Measurements from ENCODE around the gene IDH3B. TPM values are rescaled to one million over a fixed set of nuclear protein-coding genes. Genes with fewer than 3 reads are reported as not detected.

Gene IDH3B
- total RNA-seq, 1 donor from 2014 or later, result 136 TPM

DNA sequence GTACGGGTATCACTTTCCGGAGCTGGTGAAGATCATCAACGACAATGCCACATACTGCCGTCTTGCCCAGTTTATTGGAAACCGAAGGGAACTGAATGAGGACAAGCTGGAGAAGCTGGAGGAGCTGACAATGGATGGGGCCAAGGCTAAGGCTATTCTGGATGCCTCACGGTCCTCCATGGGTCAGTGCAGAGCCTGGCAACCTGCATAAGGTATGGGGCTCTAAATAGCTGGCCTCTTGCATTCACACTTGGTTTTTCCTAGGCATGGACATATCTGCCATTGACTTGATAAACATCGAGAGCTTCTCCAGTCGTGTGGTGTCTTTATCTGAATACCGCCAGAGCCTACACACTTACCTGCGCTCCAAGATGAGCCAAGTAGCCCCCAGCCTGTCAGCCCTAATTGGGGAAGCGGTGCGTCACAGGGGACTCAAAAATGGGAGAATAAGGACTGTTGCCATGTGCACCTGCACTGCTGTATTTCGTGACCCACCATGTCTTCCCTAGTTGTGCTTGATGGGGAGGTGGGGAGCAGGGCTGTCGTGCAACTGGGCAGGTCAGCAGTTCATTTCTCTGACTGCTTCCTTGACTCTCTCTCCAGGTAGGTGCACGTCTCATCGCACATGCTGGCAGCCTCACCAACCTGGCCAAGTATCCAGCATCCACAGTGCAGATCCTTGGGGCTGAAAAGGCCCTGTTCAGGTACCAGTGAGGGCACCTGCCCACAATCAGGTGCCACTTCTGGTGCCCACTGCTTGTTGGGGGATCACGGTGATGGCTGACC, 8.5 kb downstream of the IDH3B start:
- H3K27ac Mint-ChIP-seq (ENCODE audit: unreplicated experiment), result no peak overlapping the region
- H3K36me3 Mint-ChIP-seq (ENCODE audit: low read depth, unreplicated experiment), result peaks cover 59% of the 10 kb centered on the region
- H3K4me1 Mint-ChIP-seq (ENCODE audit: unreplicated experiment), result peaks cover 27% of the 10 kb centered on the region
- TF ChIP-seq, protein P1, sequence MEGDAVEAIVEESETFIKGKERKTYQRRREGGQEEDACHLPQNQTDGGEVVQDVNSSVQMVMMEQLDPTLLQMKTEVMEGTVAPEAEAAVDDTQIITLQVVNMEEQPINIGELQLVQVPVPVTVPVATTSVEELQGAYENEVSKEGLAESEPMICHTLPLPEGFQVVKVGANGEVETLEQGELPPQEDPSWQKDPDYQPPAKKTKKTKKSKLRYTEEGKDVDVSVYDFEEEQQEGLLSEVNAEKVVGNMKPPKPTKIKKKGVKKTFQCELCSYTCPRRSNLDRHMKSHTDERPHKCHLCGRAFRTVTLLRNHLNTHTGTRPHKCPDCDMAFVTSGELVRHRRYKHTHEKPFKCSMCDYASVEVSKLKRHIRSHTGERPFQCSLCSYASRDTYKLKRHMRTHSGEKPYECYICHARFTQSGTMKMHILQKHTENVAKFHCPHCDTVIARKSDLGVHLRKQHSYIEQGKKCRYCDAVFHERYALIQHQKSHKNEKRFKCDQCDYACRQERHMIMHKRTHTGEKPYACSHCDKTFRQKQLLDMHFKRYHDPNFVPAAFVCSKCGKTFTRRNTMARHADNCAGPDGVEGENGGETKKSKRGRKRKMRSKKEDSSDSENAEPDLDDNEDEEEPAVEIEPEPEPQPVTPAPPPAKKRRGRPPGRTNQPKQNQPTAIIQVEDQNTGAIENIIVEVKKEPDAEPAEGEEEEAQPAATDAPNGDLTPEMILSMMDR (IDR thresholded peaks at IDR 0.05; ENCODE audit: unreplicated experiment), result no peak
- no peak for DNase-seq (ENCODE audit: low spot score)
- H3K27me3 Mint-ChIP-seq (ENCODE audit: unreplicated experiment), result peaks cover 5% of the 10 kb centered on the region
- H3K4me3 Mint-ChIP-seq (ENCODE audit: unreplicated experiment), result peak overlapping the region; percentile 79
- no peaks in the 10 kb centered on the region for H3K9me3 Mint-ChIP-seq (ENCODE audit: unreplicated experiment)

DNA sequence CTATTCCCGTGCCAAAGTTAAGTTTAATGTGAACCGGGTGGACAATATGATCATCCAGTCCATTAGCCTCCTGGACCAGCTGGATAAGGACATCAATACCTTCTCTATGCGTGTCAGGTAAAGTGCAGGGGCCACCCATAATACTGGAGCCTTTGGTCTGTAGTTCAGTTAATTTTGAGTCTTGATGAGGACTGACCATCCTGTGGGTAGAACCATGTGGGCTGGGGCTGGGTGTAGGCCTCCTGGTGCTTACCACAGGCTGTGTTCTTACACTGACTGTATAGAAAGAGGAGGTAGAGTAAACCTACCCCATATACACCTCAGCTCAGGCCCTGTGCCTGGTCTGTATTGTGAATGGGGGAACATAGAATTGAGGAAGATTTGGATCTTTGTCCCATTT, 9.2 kb downstream of the IDH3B start:
- no peak for DNase-seq (ENCODE audit: low spot score)
- Mint-ChIP-seq H3K36me3 (ENCODE audit: low read depth, unreplicated experiment) (peaks cover 53% of the 10 kb centered on the region), H3K9me3 (ENCODE audit: unreplicated experiment) (no peaks in the 10 kb centered on the region), H3K4me3 (ENCODE audit: unreplicated experiment) (peak overlapping the region; percentile 79), H3K4me1 (ENCODE audit: unreplicated experiment) (peaks cover 27% of the 10 kb centered on the region), H3K27me3 (ENCODE audit: unreplicated experiment) (peaks cover 5% of the 10 kb centered on the region), H3K27ac (ENCODE audit: unreplicated experiment) (peak overlapping the region; percentile 24)
- TF ChIP-seq, protein P1 (IDR thresholded peaks at IDR 0.05; ENCODE audit: unreplicated experiment), result no peak

DNA sequence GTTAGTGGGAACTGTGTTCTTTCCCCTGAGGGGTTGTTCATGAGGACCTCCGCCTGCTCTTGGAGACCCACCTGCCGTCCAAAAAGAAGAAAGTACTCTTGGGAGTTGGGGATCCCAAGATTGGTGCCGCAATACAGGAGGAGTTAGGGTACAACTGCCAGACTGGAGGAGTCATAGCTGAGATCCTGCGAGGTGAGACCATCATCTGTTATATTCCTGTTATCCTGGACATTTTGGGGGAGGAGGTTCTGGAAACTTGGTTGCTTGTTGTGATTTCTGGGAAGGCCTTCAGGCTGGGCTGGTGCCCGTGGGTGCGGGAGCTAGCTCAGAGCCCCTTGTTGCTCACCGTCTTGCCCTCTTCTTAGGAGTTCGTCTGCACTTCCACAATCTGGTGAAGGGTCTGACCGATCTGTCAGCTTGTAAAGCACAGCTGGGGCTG, 9.6 kb downstream of the IDH3B start:
- TF ChIP-seq, protein P1 (IDR thresholded peaks at IDR 0.05; ENCODE audit: unreplicated experiment), result no peak
- no peaks in the 10 kb centered on the region for H3K9me3 Mint-ChIP-seq (ENCODE audit: unreplicated experiment)
- no peak for DNase-seq (ENCODE audit: low spot score)
- peak overlapping the region; percentile 24 for H3K27ac Mint-ChIP-seq (ENCODE audit: unreplicated experiment)
- peaks cover 49% of the 10 kb centered on the region for H3K36me3 Mint-ChIP-seq (ENCODE audit: low read depth, unreplicated experiment)
- H3K4me1 Mint-ChIP-seq (ENCODE audit: unreplicated experiment), result peaks cover 27% of the 10 kb centered on the region
- peak overlapping the region; percentile 79 for H3K4me3 Mint-ChIP-seq (ENCODE audit: unreplicated experiment)
- peaks cover 5% of the 10 kb centered on the region for H3K27me3 Mint-ChIP-seq (ENCODE audit: unreplicated experiment)

DNA sequence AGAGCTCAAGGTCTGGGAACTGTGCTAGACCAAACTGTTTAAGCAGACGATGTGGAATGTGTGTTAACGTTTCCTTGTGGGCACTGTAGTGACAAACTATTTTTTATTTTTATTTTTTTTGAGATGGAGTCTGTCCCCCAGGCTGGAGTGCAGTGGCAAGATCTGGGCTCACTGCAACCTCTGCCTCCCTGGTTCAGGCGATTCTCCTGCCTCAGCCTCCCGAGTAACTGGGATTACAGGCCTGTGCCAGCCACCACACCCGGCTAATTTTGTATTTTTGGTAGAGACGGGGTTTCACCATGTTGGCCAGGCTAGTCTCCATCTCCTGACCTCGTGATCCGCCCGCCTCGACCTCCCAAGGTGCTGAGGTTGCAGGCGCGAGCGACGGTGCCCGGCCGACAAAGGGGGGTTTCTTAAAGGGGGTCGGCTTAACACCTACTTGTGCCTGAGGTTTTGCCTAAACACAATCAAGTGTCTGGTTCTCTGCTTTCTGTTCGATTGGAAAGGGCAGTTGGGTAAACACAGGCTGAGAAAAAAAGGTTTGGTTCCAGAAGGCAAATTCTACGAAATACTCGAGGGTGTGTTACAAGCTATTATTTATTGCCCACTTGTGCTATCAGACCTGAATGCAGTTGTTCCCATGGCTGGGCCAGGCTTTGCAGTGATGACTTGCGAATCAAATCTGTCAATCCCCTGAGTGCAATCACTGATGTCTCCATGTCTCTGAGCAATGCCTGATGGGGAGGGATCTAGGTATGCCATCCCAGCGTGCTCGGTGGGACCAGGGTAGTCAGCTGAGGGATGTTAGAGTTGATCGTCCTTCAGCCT, 10.2 kb downstream of the IDH3B start:
- Mint-ChIP-seq H3K9me3 (ENCODE audit: unreplicated experiment) (no peaks in the 10 kb centered on the region), H3K4me1 (ENCODE audit: unreplicated experiment) (peaks cover 23% of the 10 kb centered on the region), H3K27ac (ENCODE audit: unreplicated experiment) (no peak overlapping the region), H3K27me3 (ENCODE audit: unreplicated experiment) (peaks cover 5% of the 10 kb centered on the region), H3K4me3 (ENCODE audit: unreplicated experiment) (peak overlapping the region; percentile 93), H3K36me3 (ENCODE audit: low read depth, unreplicated experiment) (peaks cover 43% of the 10 kb centered on the region)
- TF ChIP-seq, protein P1 (IDR thresholded peaks at IDR 0.05; ENCODE audit: unreplicated experiment), result no peak
- DNase-seq (ENCODE audit: low spot score), result no peak
